Measurements from ENCODE around the gene EPG5. TPM values are rescaled to one million over a fixed set of nuclear protein-coding genes. Genes with fewer than 3 reads are reported as not detected.

EPG5 gene
- polyA plus RNA-seq, 1 experiment = 37.8 TPM

DNA sequence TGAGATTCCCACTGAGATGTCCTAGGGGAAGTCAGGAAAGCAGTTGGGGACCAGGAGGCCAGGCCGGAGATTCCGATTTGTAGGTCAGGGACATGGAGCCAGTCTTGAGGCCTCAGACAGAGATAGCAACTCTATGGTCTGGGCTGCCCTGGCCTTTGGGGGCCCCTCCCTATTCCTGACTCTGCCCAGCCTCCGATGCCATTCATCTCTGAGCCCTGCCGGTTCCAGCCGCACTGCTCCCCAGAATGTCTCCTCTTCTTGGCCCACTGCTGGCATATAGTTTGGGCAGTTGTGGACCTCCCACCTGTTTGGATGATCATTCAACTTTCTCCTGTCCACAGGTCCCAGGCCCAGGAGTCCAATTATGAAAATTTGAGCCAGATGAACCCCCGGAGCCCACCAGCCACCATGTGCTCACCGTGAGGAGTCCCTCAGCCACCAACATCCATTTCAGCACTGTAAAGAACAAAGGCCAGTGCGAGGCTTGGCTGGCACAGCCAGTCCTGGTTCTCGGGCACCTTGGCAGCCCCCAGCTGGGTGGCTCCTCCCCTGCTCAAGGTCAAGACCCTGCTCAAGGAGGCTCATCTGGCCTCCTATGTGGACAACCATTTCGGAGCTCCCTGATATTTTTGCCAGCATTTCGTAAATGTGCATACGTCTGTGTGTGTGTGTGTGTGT lies 125.2 kb downstream of the EPG5 start:
- POLR2A ChIA-PET = no interaction called here
- peaks cover 4% of the 10 kb centered on the region for H3K27me3 ChIP-seq (ENCODE audit: control insufficient read depth, insufficient read depth, low read length)
- CTCF ChIA-PET = interaction anchor here (1.1 kb wide), 1 partner anchor 13 kb away, joined by 3 read pairs; no protein-coding TSS in a partner anchor

GRCh38 chr18:45841060-45841764 lies 125.9 kb downstream of the EPG5 start:
- no peak for DNase-seq (ENCODE audit: low read depth)
- peaks cover 4% of the 10 kb centered on the region for H3K27me3 ChIP-seq (ENCODE audit: control insufficient read depth, insufficient read depth, low read length)
- ChIA-PET CTCF (interaction anchor here (1.1 to 4.0 kb wide), 2 partner anchors 13 to 119 kb away, joined by 3 to 39 read pairs; partner anchors contain the start of gene SLC14A1), POLR2A (no interaction called here)
- H3K4me3 ChIP-seq (ENCODE audit: low read depth, low read length) = no peak overlapping the region
- H3K36me3 ChIP-seq (ENCODE audit: control insufficient read depth, insufficient read depth, low read length) = no peaks in the 10 kb centered on the region
- TF ChIP-seq CTCF (IDR thresholded peaks at IDR 0.05; ENCODE audit: insufficient read depth, low read depth, low read length) = no peak

More for the DNA sequence above, 125.2 kb downstream of the EPG5 start:
- H3K4me3 ChIP-seq (ENCODE audit: low read depth, low read length) = no peak overlapping the region
- no peaks in the 10 kb centered on the region for H3K36me3 ChIP-seq (ENCODE audit: control insufficient read depth, insufficient read depth, low read length)
- TF ChIP-seq CTCF (IDR thresholded peaks at IDR 0.05; ENCODE audit: insufficient read depth, low read depth, low read length) = no peak
- DNase-seq (ENCODE audit: low read depth) = no peak

DNA sequence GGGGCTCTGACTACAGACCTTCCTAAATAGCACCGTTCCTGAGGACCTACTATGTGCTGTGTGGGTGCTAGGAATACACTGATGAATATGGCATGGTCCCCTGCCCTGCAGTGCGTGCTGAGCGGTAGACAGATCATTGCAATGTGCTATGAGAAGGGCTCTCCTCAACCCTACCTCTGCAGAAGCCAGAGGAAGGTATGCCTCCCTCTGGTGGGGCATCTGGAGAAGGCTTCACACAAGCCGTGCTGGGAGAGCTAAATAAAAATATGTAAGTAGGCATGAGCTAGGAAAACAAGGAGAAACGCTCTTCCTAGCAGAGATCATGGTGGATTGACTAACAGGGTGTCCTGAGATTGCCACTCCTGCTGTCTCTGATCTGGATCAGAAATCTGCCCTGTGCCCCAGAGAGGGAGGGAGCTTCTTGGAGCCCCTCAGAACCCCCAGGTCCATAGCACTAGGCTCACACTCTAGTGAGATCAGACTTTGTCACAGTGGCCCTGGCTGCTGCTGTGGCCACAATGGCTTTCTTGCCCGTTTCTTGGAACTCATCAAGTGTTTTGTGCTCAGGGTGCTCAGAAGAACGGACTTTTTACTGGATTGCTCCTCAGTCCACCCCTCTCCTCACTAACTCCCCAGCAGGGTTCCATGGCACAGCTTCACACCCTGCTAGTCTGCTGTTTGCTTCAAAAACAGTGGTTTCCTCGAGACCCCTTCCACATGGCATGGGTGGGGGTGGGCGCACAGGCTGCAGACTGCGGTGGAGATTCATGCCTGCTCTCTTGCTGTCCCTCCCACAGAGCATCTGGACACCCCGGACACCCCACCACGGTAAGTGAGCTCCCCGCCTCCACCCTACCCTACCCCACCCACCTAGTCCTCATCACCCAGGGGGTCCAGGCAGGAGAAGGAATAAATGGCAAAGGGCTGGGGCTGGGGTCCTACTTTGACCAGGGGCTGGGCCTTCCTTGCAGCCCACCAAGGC lies 127.4 kb downstream of the EPG5 start:
- CTCF ChIA-PET = interaction anchor here (0.6 to 4.1 kb wide), 28 partner anchors 8 to 174 kb away, joined by 3 to 46 read pairs (median 4); partner anchors contain the start of gene SLC14A1
- Histone ChIP-seq H3K27me3 (ENCODE audit: control insufficient read depth, insufficient read depth, low read length) (peaks cover 4% of the 10 kb centered on the region), H3K4me3 (ENCODE audit: low read depth, low read length) (no peak overlapping the region), H3K36me3 (ENCODE audit: control insufficient read depth, insufficient read depth, low read length) (no peaks in the 10 kb centered on the region)
- POLR2A ChIA-PET = no interaction called here
- peak; percentile 83 for TF ChIP-seq CTCF (IDR thresholded peaks at IDR 0.05; ENCODE audit: insufficient read depth, low read depth, low read length)
- DNase-seq (ENCODE audit: low read depth) = no peak

DNA sequence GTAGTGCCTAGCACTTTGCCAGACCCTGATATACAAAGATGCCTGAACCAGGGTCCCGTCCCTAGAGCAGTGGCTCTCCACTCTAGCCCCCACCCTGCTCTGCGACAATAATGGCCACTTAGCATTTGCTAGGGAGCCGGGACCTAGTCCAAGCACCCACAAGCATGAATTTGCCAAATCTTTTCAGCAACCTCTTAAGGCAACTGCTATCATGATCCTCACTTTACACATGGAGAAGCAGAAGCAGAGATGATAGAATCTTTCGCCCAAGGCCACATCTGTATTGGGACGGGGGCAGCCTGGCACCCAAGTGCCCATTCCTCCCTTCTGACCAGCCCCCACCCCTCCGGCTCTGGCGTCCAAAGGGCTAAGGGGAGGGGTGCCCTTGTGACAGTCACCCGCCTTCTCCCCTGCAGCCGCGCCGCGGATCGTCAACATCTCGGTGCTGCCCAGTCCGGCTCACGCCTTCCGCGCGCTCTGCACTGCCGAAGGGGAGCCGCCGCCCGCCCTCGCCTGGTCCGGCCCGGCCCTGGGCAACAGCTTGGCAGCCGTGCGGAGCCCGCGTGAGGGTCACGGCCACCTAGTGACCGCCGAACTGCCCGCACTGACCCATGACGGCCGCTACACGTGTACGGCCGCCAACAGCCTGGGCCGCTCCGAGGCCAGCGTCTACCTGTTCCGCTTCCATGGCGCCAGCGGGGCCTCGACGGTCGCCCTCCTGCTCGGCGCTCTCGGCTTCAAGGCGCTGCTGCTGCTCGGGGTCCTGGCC lies 128.6 kb downstream of the EPG5 start:
- CTCF ChIA-PET = interaction anchor here (1.2 to 4.1 kb wide), 13 partner anchors 10 to 173 kb away, joined by 3 to 46 read pairs (median 6); partner anchors contain the start of gene SLC14A1
- TF ChIP-seq CTCF (IDR thresholded peaks at IDR 0.05; ENCODE audit: insufficient read depth, low read depth, low read length) = no peak
- DNase-seq (ENCODE audit: low read depth) = no peak
- POLR2A ChIA-PET = no interaction called here
- H3K4me3 ChIP-seq (ENCODE audit: low read depth, low read length) = no peak overlapping the region
- peaks cover 4% of the 10 kb centered on the region for H3K27me3 ChIP-seq (ENCODE audit: control insufficient read depth, insufficient read depth, low read length)
- no peaks in the 10 kb centered on the region for H3K36me3 ChIP-seq (ENCODE audit: control insufficient read depth, insufficient read depth, low read length)

All from BJ (cell line).